HCT116 (cell line): ENCODE results near the gene ARPP21.

Experiments
- CEBPB ChIP-seq: IDR thresholded peaks from 2 replicates; pipeline ENCODE4 v1.6.1; 2012; ENCODE audit warnings: low read depth
- CTCF ChIP-seq, 3 experiments: fragments of 200-600 bp in 1 of 3; sonication (generic) in 1 of 3; IDR thresholded peaks in 2 of 3; conservative IDR thresholded peaks in 1 of 3; 2 replicates each; pipeline ENCODE4 v1.5.1; 2012 to 2017; ENCODE audit warnings: low read depth in 2 of 3, low read length in 2 of 3, antibody characterized with exemption in 1 of 3, borderline replicate concordance in 1 of 3, control low read depth in 1 of 3, mild to moderate bottlenecking in 1 of 3, mixed read lengths in 1 of 3, mixed run types in 1 of 3, moderate library complexity in 1 of 3; ENCODE audit not compliant: insufficient read depth in 1 of 3
- EZH2 ChIP-seq: fragments of 200-600 bp; sonication (generic); IDR thresholded peaks from 2 replicates; pipeline ENCODE4 v1.6.1; 2017; ENCODE audit warnings: antibody characterized with exemption, mixed run types
- EZH2phosphoT487 ChIP-seq: fragments of 200-600 bp; IDR thresholded peaks from 2 replicates; pipeline ENCODE4 v1.6.1; 2018; ENCODE audit warnings: antibody characterized with exemption, borderline replicate concordance
- FOSL1 ChIP-seq: IDR thresholded peaks from 2 replicates; pipeline ENCODE4 v1.6.1; 2012; ENCODE audit warnings: low read depth
- JUND ChIP-seq: IDR thresholded peaks from 2 replicates; pipeline ENCODE4 v1.6.1; 2012
- MAX ChIP-seq: IDR thresholded peaks from 2 replicates; pipeline ENCODE4 v1.6.1; 2012
- POLR2A ChIP-seq: IDR thresholded peaks from 2 replicates; pipeline ENCODE4 v1.7.0; 2011; ENCODE audit warnings: borderline replicate concordance; ENCODE audit not compliant: insufficient read depth, insufficient read length; ENCODE audit errors: extremely low read depth
- RAD21 ChIP-seq: IDR thresholded peaks from 2 replicates; pipeline ENCODE4 v1.6.1; 2012; ENCODE audit warnings: low read depth, mild to moderate bottlenecking
- REST ChIP-seq: IDR thresholded peaks from 2 replicates; pipeline ENCODE4 v1.6.1; 2012; ENCODE audit warnings: low read depth
- SIN3A ChIP-seq: IDR thresholded peaks from 2 replicates; pipeline ENCODE4 v1.6.1; 2012; ENCODE audit warnings: low read depth
- SP1 ChIP-seq: IDR thresholded peaks from 2 replicates; pipeline ENCODE4 v1.6.1; 2012; ENCODE audit warnings: low read depth
- ZBTB33 ChIP-seq: IDR thresholded peaks from 2 replicates; pipeline ENCODE4 v1.6.1; 2011; ENCODE audit warnings: mild to moderate bottlenecking, low read length, moderate library complexity; ENCODE audit not compliant: insufficient replicate concordance; ENCODE audit errors: extremely low read depth
- ZFX ChIP-seq: fragments of 450-650 bp; IDR thresholded peaks from 2 replicates; pipeline ENCODE4 v1.6.1; 2017

GRCh38 chr3:35677797-35678196 is 38.5 kb downstream of the ARPP21 start:
- TF ChIP-seq POLR2A (no peak), REST (no peak), FOSL1 (no peak), CTCF (IDR thresholded peaks at IDR 0.05 in 2 of 3, conservative IDR thresholded peaks at IDR 0.05 in 1 of 3; ENCODE audit: borderline replicate concordance in 1 of 3, insufficient read depth in 1 of 3, low read depth in 2 of 3, low read length in 2 of 3) (no peak), SP1 (no peak), EZH2 (no peak), RAD21 (no peak), ZFX (no peak), ZBTB33 (no peak), SIN3A (no peak), MAX (no peak), EZH2phosphoT487 (no peak), JUND (no peak), CEBPB (no peak)
